ENCODE data around the gene DCT.

The DCT gene

DNA sequence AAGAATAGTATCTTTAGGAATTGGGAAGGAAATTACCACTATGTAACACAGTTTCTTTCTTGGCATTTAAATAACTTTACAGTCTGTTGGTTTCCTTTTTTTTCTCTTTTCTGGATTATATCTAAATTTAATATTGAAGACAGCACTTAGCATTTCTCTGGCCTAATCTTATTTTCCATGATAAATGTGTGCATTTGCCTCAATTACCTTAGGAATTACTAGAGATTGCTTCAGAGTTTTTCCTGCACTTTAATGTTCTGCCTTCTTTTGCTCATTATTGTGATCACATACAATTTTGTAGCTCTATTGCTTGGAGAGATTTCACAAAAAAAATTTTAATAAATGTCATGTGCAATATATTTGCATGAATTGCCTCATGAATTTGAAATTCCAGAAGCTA lies 25.1 kb downstream of the DCT start:
- DNase-seq (ENCODE audit: low read depth): no peak

DNA sequence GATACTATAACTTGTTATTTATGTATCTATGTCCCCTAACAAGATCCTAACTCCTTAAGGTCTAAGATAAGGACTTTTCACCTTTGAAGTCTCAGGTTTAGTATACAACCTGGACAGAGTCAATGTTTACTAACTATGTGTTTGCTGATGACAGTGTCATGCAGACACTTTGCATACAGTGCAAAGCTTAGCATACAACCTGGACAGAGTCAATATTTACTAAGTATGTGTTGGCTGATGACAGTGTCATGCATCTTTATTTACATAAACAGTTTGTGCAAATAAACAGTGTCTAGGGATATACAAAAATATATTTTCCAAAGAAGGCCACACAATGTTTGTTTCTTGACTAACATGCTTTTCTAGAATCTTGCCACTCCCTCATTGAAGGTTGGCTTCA lies 34.7 kb downstream of the DCT start:
- DNase-seq (ENCODE audit: low read depth): no peak

DNA sequence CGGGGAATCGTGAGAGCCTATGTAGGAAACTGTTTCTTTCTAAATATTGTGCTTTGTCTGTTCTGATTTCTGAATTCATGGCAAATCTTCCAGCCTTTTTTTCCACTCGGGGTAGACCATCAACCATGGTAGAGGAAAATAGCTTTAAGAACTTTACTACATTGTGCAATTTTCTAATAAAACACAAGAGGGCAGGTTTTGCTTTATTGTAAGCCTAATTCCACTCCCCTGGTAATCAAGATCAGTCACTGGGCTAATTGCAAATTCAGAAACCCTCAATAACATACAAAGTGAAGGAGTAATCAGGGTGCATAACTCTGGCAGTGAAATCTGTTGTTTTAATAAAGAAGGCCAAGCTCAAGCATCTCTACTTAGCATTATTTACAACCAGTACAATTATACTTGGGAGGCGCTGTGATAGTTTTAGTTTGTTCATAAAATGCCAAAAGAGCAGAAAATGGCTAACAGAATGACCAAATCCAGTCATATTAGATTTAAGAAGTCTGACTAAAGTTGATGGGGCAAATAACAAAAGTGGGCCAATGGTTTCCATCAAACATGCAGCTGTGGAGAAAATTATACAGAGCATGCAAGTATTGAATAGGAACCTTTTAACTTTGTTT lies 43.8 kb downstream of the DCT start:
- DNase-seq (ENCODE audit: low read depth): no peak

DNA sequence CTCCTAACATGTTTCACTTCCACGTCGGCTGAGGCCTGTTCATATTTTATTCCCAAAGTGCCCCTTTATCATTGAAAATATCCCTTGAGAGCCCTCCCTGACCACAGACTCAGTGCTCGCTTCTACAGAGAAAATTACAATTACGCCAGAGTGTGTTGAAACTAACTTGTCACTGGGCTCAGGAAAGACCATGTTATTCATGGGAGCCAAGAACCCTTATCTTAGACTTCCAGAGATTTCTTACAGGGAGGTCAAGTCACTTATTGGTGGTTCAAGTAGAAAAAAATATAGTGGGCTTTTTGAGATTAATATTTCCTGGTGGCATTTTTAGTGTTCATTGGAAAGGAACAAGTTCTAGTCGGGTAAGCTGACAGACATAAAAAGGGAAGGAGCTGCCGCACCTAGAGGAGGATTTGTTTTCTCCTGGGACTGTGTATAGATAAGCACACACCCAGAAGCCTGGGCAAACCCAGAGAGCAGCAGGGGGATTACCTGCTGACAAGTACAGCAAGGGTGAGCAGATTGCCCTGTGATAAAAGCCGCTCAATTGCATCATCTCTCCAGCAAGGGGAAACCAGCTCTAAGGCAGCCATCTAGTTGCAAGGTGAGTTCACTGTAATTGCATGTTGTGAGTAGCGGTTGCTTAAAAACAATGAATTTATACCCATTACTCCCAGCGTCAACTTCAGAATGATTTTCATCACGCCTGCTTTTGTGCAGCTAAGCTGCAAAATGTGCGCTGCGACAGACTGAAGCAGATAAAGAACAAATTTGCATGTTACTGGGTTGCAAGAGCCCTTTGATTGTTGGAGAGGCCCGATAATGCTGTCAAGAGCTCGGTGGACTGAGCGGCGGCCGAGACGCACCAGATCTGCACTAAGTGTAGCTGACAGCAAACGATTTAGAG lies 46.2 kb downstream of the DCT start:
- no peak for DNase-seq (ENCODE audit: low read depth)

DNA sequence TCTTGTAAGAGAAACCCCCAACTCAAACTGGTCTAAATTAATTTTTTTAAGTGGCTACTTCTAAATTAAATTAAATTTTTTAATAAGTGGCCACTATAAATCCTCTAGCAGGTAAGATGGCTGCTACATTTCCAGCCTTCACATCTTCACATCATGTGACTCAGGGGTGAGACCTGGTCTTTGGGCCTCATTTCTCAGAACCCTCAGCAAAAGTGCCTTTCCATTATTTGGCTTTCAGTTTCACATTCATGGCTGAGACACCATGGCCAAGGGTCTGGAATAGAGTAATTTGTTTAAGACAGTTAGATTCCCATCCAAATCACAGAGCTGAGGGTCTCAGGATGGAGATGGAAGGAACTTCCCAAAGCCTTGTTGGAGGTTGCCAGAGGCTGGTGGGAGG lies 47.5 kb downstream of the DCT start:
- no peak for DNase-seq (ENCODE audit: low read depth)

DNA sequence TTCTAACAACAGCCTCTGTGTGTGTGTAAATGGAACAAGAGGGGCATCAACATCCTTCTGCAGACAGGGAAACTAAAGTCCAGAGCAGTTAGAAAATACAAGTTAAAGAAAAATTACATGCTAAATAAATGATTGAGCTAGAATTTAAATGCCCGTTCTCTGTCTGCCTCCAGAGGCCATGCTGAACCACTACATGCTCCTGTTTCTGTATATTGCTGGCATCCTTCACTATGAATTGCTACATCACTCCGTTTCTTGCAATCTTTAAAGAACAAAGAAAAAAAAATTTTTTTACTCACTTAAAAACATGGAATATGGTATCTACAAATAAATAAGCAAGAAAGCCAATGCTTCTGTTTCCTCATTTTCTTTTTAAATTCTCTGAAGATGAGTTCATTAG lies 47.9 kb downstream of the DCT start:
- no peak for DNase-seq (ENCODE audit: low read depth)

DNA sequence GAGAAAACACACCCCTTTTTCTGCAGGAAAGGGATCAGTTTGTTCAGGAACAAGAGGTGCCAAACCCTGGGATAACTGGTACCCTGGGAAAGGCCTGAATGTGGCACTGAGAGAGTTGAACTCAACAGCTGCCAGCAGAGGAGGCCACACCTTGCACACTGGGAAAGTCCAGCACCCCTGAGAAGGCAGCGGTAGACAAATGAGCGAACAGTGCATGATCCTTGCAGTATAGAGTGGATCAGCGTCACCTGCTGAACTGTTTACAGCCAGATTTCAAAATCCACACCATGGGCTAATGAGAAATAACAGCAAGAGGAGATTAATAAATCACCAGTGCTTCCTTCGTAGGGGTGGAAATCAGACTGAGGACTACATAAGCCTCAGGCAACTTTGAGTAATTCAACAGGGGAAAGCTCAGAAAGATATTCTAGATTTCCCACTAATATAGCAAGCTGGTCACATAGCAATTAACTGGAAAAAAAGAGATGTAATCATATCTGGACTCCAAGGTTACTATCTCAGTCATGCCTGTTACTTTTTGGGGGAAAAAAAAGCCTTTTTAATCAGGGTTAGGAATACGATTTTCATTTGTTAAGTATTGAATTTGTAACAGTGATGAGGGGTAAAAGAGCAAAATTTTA lies 52.0 kb downstream of the DCT start:
- DNase-seq (ENCODE audit: low read depth): no peak

DNA sequence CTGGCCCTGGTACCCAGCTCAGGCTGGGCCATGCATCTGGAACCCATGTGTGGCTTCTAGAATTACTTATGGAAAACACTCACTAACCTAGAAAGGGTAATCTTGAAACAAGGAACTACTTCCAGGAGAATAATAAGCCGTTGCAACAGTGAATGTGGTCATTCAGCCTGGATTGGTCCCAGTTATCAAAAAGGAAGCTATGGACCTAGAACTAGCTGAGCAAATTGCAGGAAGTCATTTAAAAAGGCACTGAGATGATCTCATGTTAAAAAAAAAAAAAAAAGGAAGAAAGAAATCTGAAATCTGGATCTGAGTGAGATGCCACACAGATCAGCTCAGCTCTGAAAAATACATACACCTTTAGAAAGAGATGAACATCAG lies 59.6 kb downstream of the DCT start:
- DNase-seq (ENCODE audit: low read depth): no peak

DNA sequence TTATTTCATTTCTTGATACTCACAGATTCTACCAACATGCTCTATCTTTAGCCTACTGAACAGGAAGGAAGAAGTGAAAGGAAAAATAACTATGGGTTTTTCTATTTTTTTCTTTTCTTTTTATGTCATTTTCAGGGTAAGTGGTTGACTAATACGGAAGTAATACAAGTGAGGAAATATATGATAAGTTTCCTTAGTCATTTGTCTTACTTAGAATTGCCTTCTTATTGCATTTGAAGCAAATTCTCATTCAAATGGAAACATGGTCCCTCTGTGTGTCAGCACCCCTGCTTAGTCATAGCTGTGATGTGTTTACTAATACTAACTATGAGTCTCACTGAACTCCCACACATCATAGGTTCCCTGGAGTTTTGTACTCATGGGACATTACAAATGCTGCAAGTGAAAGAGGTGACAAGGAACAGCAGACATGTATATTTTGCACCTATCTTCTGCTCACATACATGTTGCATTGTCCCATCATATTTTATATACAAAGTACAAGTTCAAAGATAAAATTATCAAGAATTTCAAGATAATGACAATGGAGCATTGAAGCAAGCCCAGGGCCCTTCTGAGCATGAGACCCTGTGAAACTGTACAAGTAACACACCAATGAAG lies 60.1 kb downstream of the DCT start:
- DNase-seq (ENCODE audit: low read depth): no peak

DNA sequence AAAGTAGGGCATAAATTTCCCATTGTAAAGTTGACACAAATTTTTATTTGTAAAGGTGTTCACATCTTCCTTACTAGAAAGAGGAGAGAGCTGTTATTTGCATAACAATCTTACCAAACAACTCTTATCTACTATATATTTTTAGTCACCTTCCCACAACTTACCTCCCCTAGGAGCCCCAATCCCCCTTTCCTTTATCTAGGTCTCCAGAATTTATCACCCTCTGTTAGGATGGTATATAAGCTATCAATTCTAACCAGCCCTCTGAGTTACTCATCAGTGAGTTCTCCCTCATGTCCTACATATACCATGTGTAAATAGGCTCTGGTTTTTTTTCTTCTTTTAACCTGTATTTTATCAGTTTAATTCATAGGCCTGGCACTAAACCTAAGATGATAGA lies 62.2 kb downstream of the DCT start:
- DNase-seq (ENCODE audit: low read depth): no peak

DNA sequence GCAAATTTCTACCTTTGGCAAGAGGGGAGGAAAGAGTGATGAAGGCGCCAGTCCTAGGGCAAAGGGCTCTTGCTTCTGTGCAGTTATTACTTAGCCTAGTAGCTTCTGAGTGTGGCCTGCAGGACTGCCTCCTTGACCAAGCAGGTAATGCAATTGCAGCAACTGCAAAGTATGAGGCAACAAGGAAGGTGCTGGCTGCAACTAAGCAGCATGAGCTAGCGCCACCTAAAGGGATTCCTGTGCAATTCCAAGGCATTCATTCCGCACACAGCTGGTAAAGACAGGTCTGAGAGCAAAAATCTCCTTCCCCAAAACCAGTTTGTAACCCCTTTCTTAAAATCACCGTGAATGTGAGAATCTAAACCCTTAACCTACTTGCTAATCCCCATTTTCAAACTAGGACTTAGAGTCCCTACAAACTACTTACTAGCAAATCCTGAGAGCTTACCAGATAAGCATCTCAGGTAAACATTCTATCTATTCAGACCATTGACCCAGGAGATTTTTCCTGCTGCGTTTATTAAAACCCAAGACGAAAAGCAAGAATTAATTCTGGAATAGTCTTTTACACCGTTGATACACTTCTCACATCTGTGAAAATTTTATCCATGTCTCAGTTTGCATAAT lies 62.9 kb downstream of the DCT start:
- DNase-seq (ENCODE audit: low read depth): no peak

DNA sequence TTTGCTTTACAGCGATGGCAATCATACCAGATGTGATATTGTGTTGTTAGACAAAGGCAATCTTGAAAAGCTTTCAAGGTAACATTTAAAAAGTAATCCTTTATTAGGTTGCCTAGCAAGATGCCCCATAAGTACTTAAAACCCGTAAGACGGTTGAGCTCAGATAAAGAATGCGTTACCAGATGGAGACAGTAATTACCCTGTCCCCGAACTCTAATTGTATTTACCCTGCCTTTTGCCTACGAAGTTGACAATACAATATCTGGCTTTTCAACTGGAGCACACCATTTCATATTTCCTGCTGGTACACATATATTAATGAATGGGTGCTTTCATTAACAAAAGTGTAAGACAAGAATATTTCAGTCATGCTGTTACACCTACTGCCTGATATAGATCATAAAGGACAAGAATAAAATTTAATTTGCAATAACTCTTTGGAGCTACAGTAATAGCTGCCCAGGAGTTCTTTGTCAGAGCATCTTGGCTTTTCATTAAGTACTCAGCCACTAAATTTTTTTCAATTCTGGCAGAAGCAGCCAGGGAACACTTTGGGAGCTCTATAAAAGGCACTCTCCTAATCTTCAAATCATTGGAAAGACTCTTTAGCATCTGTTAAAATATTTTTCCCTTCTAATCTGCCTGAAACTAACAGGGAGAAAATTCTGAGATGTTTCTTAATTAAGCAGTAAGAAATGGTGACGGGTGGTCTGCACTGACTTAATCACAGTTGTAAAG lies 63.8 kb downstream of the DCT start:
- no peak for DNase-seq (ENCODE audit: low read depth)

DNA sequence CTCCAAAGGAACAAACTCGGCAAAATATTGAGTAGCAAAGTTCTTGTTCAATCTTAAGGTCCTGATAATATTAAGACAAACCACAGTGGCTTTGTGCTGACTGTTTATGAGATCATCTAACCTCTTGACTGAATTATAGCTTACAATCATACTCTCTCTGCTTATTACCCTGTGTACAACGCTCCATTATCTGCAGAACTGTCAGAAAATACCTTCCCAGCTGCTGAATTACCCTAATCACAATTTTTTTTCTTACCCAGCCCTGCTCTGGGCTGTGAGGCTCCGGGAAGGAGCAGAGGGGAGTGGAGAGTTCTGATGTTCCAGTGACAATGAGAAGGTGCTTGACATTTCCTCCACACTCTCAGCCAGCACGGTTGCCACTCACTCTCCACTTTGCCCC lies 64.8 kb downstream of the DCT start:
- no peak for DNase-seq (ENCODE audit: low read depth)

DNA sequence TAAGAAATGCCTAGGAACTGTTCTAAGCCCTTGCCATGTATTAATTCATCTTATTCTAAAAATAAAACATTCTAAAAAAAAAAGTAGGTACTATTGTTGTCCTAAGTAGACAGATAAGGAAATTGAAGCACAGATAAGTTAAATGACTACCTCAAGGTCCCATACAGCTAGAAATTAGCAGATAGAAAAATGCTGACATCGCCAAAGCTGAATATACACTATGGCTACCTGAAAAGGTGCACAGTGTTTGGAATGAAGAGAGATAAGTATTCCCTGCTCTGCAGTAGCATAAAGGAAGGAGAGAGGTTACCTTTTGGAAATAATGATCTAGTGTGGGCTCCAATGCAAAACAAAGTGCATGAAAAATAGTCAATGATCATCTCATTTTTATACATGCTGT lies 65.3 kb downstream of the DCT start:
- DNase-seq (ENCODE audit: low read depth): no peak

DNA sequence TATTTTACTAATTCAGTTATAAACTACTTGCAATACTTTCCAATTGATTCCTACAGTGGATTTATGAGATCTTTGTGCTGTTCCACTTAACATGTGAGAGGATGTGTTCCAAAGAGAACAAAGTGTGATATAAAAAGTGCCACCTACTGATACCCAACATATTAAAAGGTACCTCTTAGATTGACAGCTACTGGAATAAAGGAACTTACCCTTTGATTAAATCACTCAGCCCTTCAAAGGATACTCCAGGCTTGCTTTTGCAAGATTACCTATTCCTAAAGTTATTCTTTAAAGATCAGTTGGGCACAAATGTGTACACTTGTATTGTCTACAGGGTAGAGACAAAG lies 65.9 kb downstream of the DCT start:
- no peak for DNase-seq (ENCODE audit: low read depth)

DNA sequence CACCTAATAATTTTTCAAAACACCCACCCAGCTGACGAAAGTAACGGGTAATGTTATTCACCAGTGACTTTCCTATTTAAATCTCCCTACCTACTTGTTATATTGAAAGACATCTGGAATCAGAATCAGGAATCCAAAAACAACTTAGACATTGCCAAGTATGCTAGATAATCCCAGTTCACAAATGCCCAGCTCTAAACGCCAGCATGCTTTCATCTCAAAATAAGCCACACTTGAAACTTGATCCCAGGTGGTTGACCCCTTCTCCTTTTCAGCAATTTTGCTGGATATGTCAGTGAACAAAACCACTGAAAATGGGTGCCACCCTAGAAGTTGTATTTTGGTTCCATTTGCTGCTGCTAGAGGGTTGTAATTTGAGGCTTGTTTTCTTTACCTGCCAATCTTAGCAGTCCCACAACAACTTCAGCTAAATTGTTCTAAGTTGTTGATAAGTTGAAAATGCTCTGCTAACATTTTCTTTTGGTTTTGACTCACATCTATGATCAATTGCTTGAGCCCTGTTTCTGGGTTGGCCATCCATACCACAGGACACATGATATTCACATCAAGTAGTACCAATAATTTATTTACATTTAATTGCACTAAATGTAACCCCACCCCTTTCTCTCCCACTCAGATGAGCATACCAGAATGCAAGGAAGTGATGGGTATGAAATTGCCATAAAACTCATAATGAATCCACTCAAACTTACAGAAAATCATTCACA lies 66.4 kb downstream of the DCT start:
- DNase-seq (ENCODE audit: low read depth): no peak

DNA sequence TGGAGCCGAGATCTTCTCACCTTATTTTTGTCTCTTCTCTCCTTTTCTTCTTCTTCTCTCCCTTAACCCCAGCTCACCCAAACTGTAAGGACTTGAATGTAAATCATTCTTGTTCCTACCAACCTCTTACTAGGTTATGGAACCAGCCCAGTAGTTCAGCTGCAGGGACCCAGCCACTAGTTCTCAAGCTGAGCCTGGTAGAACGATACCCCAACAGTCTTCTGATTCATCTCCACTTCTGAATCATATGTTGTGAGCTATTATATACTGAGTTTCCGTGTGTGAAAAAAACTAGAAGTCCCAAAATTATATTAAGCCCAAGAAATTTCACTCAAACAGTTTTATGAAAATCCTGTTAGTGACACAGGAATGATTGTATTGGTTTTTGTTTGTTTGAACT lies 67.7 kb downstream of the DCT start:
- DNase-seq (ENCODE audit: low read depth): no peak

DNA sequence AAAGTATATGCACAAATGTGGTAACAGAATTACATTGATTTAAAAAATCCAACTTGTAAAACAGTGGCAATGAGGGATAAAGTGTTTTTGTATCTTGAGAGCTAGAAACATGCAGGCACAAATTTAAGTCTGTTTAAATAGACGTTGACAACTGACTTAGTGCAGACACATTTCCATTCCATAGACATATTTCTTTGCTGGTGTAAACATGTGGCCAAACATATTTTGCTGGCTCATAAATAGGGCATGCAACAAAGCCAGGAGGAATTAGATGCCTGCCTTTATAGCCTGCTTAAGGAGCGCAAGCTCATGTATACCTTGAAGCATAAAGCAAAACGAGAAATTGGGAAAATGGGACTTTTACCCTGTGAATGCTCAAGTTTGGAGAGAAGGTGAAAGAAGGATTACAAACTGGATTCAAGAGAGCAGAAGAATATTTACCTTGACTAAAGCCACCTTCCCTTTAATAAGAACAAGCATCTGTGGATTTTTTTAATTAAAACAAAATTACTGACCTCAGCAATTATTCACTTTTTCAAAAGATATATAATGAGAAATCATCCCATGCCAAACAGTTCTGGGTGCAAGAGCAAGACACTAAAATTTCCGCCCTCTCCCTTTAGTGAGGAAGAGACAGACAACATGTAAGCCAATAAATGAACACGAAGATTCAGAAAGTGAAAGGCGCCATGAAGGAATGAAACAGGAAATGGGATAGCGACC lies 71.0 kb downstream of the DCT start:
- DNase-seq (ENCODE audit: low read depth): no peak

DNA sequence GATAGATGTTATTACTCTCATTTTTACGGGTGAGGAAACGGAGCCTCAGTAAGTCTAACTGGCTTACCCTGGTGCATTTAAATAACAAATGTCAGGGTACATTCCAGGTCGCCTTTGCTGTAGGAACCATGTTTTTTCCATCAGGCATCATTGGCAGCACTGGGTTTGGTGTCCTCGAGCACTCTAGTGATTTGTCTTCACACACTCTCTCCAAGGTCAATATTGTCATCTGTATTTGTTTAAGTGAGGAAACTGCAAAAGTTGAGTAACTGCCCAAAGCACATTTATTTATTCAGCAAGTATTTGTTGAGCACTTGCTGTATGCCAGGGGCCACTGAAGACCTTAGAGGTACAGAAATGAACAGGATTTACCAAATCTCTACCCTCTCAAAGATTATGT lies 78.6 kb downstream of the DCT start:
- DNase-seq (ENCODE audit: low read depth): no peak

DNA sequence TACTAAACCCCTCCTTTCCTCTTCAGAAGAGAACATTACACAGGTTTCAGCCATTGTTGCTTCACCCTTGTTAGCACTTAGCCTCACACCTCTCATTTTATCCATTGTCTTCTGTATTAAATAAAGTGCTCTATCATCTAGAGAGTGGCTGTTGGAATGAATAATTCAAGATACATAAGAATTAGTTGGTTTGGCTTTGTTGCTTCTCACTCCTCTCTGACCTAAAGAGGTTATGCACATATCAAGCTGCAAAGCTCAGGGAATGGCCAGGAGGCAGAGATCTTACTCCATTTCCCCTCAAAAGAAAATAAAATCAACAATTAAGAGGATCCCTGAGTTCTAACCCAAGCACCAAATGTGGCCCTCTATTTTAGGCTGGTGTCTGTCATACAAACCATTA lies 79.7 kb downstream of the DCT start:
- DNase-seq (ENCODE audit: low read depth): no peak

DNA sequence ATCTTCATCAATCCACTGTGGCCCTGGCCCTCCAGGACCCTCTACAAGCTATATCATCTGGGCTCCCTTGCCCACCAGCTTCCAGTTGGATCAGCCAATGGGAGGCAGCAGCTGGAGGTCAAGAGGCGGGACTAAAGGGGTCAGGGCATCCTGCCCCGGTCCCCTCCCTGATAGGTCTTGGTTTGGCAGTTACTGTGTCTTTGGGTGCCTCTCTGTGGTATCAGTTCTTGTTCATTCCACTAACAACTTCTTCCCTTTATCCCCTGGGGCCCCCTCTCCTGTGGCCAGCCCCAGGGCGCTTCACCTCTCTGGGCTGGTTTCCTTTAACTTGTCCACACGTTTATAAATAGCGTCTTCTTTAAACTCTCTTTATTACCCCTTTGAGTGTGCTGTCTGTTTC lies 83.6 kb downstream of the DCT start:
- no peak for DNase-seq (ENCODE audit: low read depth)
